GM12872 (cell line): ENCODE data around the gene ZBP1.

Source experiments
- TF ChIP-seq, protein P1 (sequence below): IDR thresholded peaks from 3 replicates; pipeline ENCODE4 v1.5.1; 2011; ENCODE audit warnings: low read depth, mild to moderate bottlenecking, low read length, moderate library complexity; ENCODE audit not compliant: insufficient read depth

The ZBP1 gene

DNA sequence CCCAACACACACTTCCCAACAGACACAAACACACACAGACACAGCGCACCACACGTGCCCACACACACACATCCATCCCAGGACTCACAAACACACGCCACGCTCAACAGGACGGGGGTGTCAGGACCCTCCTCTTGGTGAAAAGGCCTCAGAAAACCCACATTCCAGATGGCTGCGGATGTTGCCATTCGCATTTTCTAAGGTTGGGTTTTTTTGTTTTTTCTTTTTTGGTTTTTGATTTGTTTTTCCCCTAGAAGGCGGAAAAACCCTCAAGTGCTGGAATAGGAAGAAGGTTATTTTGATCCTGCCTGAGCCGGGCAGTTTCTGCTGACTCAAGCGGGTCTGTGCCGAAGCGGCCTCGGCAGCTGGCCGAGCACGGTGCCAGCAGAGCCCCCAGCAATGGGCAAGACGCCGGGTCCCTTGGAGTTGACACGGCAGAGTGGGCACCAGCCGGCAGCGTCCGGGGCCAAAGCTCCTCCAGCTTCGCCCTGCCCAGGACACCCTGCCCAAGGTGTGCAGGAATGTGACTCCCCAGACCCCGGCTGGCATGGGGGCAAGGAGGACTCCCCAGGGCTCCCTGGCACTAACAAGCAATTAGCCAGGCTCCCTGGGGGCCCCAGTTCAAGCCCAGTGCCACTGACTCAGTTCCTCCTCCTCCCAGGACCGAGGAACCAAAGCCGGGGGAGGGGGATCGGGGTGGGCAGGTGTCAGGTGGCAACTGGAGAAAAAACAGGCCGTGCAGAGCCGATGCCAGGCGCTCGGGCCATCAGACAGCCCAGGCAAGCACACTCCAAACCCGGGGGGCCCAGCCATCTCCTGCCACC is 40.9 kb upstream of the ZBP1 start:
- TF ChIP-seq, protein P1, sequence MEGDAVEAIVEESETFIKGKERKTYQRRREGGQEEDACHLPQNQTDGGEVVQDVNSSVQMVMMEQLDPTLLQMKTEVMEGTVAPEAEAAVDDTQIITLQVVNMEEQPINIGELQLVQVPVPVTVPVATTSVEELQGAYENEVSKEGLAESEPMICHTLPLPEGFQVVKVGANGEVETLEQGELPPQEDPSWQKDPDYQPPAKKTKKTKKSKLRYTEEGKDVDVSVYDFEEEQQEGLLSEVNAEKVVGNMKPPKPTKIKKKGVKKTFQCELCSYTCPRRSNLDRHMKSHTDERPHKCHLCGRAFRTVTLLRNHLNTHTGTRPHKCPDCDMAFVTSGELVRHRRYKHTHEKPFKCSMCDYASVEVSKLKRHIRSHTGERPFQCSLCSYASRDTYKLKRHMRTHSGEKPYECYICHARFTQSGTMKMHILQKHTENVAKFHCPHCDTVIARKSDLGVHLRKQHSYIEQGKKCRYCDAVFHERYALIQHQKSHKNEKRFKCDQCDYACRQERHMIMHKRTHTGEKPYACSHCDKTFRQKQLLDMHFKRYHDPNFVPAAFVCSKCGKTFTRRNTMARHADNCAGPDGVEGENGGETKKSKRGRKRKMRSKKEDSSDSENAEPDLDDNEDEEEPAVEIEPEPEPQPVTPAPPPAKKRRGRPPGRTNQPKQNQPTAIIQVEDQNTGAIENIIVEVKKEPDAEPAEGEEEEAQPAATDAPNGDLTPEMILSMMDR: no peak

DNA sequence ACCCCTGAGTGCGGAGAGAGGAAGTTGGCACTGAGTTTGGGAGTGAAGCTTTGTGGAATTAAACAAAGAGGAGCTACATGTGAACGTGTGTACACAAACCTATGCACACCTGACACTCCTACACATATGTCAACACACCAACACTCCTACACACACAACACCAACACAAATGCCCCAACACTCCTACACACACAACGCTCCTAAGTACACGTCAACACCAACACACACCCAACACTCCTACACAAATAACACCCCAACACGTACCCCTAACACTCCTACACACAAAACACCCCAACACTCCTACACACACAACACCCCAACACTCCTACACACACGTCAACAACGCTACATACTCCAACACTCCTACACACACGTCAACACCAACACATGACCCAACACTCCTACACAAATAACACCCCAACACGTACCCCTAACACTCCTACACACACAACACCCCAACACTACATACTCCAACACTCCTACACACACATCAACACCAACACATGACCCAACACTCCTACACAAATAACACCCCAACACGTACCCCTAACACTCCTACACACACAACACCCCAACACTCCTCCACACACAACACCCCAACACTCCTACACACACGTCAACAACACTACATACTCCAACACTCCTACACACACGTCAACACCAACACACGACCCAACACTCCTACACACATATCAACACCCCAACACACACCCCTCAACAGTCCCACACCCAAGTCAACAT is 40.1 kb upstream of the ZBP1 start:
- TF ChIP-seq, protein P1: no peak

DNA sequence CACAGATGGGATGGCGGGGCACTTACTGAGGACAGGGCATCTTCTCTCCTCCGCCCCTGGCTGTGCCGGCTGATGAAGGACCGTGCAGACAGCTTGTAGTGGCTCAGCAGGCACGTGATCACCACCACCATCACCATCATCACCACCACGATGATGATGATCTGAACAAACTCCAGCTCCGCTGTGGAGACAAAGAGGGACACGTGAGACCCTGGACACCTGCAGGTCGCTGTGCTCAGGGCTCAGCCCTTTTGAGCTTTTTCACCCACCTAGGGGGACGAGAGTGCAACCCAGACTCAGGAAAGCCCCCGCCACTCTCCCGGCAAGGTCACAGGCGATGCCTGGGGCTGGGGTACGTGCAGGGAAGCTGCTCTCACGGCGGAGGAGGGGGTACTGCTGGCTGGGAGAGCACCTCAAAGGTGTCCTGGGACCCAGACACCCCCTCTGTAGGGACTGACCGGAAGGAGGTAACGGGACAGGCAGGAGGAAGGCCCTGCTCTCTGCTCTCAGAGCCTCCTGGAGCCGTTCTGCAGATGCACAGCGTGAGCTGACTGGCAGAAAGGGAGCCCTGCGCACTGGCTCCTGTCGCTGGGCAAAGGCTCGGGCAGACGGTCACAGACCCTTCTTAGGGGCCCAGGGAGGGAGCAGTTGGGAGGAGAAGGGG is 39.4 kb upstream of the ZBP1 start:
- TF ChIP-seq, protein P1: no peak

DNA sequence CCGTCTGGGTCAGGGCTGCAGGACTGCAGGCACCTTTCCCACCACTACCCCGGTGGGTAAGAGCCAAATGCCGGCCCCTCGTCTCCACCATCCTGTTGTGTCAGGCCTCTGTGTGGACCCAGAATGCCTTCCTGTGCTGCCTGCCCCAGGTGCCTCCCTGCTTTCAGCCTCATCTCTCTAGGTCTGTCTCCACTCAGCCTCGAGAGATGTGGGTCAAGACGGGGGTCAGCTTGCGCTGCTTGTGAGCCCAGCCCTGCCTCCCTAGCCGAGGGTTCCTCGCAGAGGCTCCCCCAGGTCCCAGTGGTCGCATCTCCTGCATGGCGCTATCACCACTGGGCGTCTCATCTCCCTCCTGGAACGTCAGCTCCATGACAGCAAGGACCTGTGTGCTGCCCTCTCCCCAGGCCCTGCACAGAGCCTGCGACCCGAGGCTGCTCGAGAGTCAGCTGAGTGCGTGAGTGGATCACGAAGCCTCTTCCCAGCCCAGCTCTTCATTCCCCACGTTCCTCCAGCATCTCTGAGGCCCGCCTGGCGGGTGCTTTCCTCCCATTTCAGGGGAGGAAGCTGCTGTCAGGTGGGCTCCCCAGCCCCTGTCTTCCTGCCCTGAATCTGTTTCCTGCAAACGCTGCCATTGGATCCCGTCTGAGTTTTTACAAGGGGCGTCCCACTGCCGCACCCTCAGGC is 38.7 kb upstream of the ZBP1 start:
- TF ChIP-seq, protein P1: no peak

DNA sequence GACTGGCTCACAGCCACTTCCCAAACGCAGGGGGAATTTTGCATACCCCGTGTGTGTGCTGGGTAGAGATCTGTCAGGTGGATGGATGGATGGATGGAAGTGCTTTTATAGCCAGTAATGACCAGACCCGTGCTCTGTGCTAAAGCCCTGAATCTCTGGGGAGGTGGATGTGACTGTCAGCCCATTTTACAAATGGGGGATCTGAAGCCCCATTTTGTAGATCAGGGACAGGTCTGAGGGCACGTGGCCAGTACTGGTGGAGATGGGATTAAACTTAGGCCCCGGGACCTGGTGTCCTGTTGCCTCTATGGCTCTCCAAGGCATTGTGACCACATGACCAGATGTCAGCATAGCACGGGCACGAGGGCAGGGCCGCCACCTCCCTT is 38.2 kb upstream of the ZBP1 start:
- TF ChIP-seq, protein P1: no peak

DNA sequence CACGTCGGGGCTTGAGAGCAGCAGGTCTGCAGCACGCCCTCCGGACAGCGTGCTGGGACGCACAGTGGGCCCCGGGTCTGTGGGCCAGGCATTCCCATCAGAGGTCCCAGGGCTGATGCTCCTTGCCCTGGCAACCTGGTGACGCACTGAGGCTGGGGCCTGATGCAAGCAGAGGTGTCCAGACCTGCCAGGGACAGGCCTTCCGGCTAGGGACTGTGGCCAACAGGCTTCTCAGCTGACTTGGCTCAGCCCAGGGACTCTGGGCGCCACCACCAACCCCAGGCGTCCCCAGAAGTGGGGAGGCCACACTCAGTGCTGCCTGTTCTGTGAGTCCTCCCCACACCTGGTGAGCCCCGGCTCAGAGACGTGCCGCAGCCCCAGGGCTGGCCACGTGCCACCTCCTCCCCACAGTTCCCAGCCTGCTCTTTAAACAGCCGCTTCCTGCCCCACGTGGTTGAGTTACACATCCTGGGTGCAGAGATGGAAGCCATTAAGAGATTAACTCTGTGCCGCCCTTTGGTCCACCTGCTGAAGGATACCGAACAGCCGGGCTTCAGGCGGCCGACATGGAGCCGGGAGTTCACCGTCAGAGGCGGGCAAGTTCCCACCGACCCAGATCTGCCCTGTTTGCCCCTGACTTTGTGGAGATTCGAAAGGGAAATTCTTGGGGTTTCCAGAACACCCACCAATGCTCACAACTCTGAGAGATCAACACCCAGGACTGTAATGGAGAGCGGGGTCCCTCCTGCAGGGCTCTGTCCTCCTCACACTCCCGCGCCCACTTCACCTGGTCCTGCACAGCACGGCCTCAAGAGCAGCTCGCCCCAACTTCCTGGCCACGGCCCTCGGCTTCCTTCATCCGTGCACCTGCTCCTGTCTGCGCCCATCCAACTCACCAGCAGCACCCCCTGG is 37.6 kb upstream of the ZBP1 start:
- TF ChIP-seq, protein P1: no peak
